Caco-2 (cell line): ENCODE results near the gene DLX4. TPM values are rescaled to one million over a fixed set of nuclear protein-coding genes. Genes with fewer than 3 reads are reported as not detected.

ENCODE experiments used
- BruUV-seq: library from RNA; stranded (reverse); fragments of 400-500 nt; replicated peaks from 2 replicates; lab custom pipeline; 2021; lab: Mats Ljungman, UMichigan
- CTCF ChIA-PET: fragments of 300-600 bp; sonication (Branson Sonifier 250); formaldehyde crosslinking; loops from one replicate; lab custom pipeline; 2022; ENCODE audit warnings: antibody characterized with exemption; lab: Charles Lee
- POLR2A ChIA-PET: fragments of 300-600 bp; sonication (Branson Sonifier 250); formaldehyde crosslinking; loops from one replicate; lab custom pipeline; 2022; ENCODE audit warnings: antibody characterized with exemption; lab: Charles Lee
- DNase-seq, 2 experiments: peaks; one replicate each; pipeline versions ENCODE4 v3.0.0 to v3.0.0-alpha.2; 2020 to 2022
- H3K27me3 ChIP-seq: replicated peaks from 2 replicates; pipeline ENCODE4 v1.6.0; 2011; ENCODE audit warnings: low read length; ENCODE audit not compliant: control insufficient read depth, insufficient read depth
- H3K36me3 ChIP-seq: 2 replicates; pipeline ENCODE4 v1.5.1; 2011; ENCODE audit warnings: low read length; ENCODE audit not compliant: control insufficient read depth, insufficient read depth
- H3K4me1 ChIP-seq: fragments of 250-450 bp; sonication (Bioruptor Pico); 2 replicates; pipeline ENCODE4 v1.5.1; 2020; ENCODE audit warnings: mild to moderate bottlenecking
- H3K4me3 ChIP-seq: 2 replicates; pipeline ENCODE4 v1.5.1; 2011; ENCODE audit warnings: low read depth, mild to moderate bottlenecking, control low read depth, low read length
- H3K9me3 ChIP-seq: fragments of 250-450 bp; sonication (Bioruptor Pico); 2 replicates; pipeline ENCODE4 v1.5.1; 2020; ENCODE audit warnings: mild to moderate bottlenecking, moderate library complexity
- H3K27ac Mint-ChIP-seq: one replicate; pipeline ENCODE4 v1.8.0; 2022; ENCODE audit warnings: mixed read lengths; ENCODE audit not compliant: unreplicated experiment
- H3K27me3 Mint-ChIP-seq: one replicate; pipeline ENCODE4 v1.8.0; 2022; ENCODE audit warnings: mixed read lengths; ENCODE audit not compliant: insufficient read depth, unreplicated experiment
- H3K36me3 Mint-ChIP-seq: one replicate; pipeline ENCODE4 v1.8.0; 2022; ENCODE audit warnings: mild to moderate bottlenecking, mixed read lengths; ENCODE audit not compliant: insufficient read depth, unreplicated experiment
- H3K4me1 Mint-ChIP-seq: one replicate; pipeline ENCODE4 v1.8.0; 2022; ENCODE audit warnings: low read depth, mixed read lengths; ENCODE audit not compliant: unreplicated experiment
- H3K4me3 Mint-ChIP-seq: one replicate; pipeline ENCODE4 v1.8.0; 2022; ENCODE audit warnings: mild to moderate bottlenecking, moderate library complexity, mixed read lengths; ENCODE audit not compliant: unreplicated experiment
- H3K9me3 Mint-ChIP-seq: one replicate; pipeline ENCODE4 v1.8.0; 2022; ENCODE audit warnings: mixed read lengths; ENCODE audit not compliant: unreplicated experiment
- CTCF ChIP-seq, 2 experiments: fragments of 200-600 bp in 1 of 2; IDR thresholded peaks; 1 replicate in 1 of 2; 2 replicates in 1 of 2; pipeline versions ENCODE4 v1.5.1 to v1.8.0; 2011 to 2022; ENCODE audit warnings: antibody characterized with exemption in 1 of 2, control low read depth in 1 of 2, inconsistent platforms in 1 of 2, low read depth in 1 of 2, low read length in 1 of 2, mild to moderate bottlenecking in 1 of 2, moderate library complexity in 1 of 2; ENCODE audit not compliant: insufficient read depth in 1 of 2, severe bottlenecking in 1 of 2, unreplicated experiment in 1 of 2
- intact Hi-C: fragments of 100-400 bp; cut with micrococcal nuclease; formaldehyde crosslinking; loops from one replicate; pipeline ENCODE4 v1.10.0; 2022; ENCODE audit not compliant: unreplicated experiment
- total RNA-seq: library from RNA; stranded (reverse); gene quantifications from 2 replicates; pipeline ENCODE4 v1.2.3, GENCODE V29; 2022

Gene DLX4
- total RNA-seq, 1 experiment from 2014 or later = 27.0 TPM

GRCh38 chr17:49928837-49929475, 40.0 kb upstream of the DLX4 start:
- no TSS peak for BruUV-seq

GRCh38 chr17:49930880-49931279, 38.1 kb upstream of the DLX4 start:
- H3K27me3 ChIP-seq = no peaks in the 10 kb centered on the region
- no peaks in the 10 kb centered on the region for H3K27me3 Mint-ChIP-seq
- H3K36me3 ChIP-seq = no peaks in the 10 kb centered on the region
- no peak for DNase-seq
- BruUV-seq = no TSS peak
- no peaks in the 10 kb centered on the region for H3K9me3 Mint-ChIP-seq
- no peak for TF ChIP-seq CTCF (IDR thresholded peaks at IDR 0.05; ENCODE audit: insufficient read depth in 1 of 2, low read depth in 1 of 2, low read length in 1 of 2, severe bottlenecking in 1 of 2, unreplicated experiment in 1 of 2)
- intact Hi-C loops = no loop called here
- H3K4me3 ChIP-seq = no peak overlapping the region
- POLR2A ChIA-PET = no interaction called here
- H3K27ac Mint-ChIP-seq = no peak overlapping the region
- no peaks in the 10 kb centered on the region for H3K36me3 Mint-ChIP-seq
- no peaks in the 10 kb centered on the region for H3K9me3 ChIP-seq
- CTCF ChIA-PET = no interaction called here
- H3K4me1 ChIP-seq = peaks cover 28% of the 10 kb centered on the region
- H3K4me1 Mint-ChIP-seq = peaks cover 13% of the 10 kb centered on the region
- no peak overlapping the region for H3K4me3 Mint-ChIP-seq

More at GRCh38 chr17:49928837-49929475, 40.0 kb upstream of the DLX4 start:
- Mint-ChIP-seq H3K36me3 (no peaks in the 10 kb centered on the region), H3K9me3 (no peaks in the 10 kb centered on the region), H3K27me3 (no peaks in the 10 kb centered on the region), H3K4me1 (peaks cover 7% of the 10 kb centered on the region), H3K27ac (no peak overlapping the region), H3K4me3 (no peak overlapping the region)
- DNase-seq = no peak
- ChIA-PET CTCF (no interaction called here), POLR2A (no interaction called here)
- Histone ChIP-seq H3K9me3 (no peaks in the 10 kb centered on the region), H3K27me3 (no peaks in the 10 kb centered on the region), H3K4me1 (peaks cover 26% of the 10 kb centered on the region), H3K4me3 (no peak overlapping the region), H3K36me3 (no peaks in the 10 kb centered on the region)
- TF ChIP-seq CTCF (IDR thresholded peaks at IDR 0.05; ENCODE audit: insufficient read depth in 1 of 2, low read depth in 1 of 2, low read length in 1 of 2, severe bottlenecking in 1 of 2, unreplicated experiment in 1 of 2) = no peak
- intact Hi-C loops = no loop called here

GRCh38 chr17:49931416-49932137, 37.4 kb upstream of the DLX4 start:
- CTCF ChIA-PET = interaction anchor here (0.6 to 1.4 kb wide), 4 partner anchors 13 to 376 kb away, joined by 3 to 4 read pairs (median 3); no protein-coding TSS in a partner anchor
- Mint-ChIP-seq H3K36me3 (no peaks in the 10 kb centered on the region), H3K27me3 (no peaks in the 10 kb centered on the region), H3K27ac (no peak overlapping the region), H3K4me3 (no peak overlapping the region), H3K4me1 (peaks cover 13% of the 10 kb centered on the region), H3K9me3 (no peaks in the 10 kb centered on the region)
- no TSS peak for BruUV-seq
- H3K4me1 ChIP-seq = peaks cover 29% of the 10 kb centered on the region
- DNase-seq = no peak
- no peaks in the 10 kb centered on the region for H3K36me3 ChIP-seq
- H3K27me3 ChIP-seq = no peaks in the 10 kb centered on the region
- no peak overlapping the region for H3K4me3 ChIP-seq
- H3K9me3 ChIP-seq = no peaks in the 10 kb centered on the region
- no peak for TF ChIP-seq CTCF (IDR thresholded peaks at IDR 0.05; ENCODE audit: insufficient read depth in 1 of 2, low read depth in 1 of 2, low read length in 1 of 2, severe bottlenecking in 1 of 2, unreplicated experiment in 1 of 2)
- intact Hi-C loops = no loop called here
- POLR2A ChIA-PET = interaction anchor here (0.5 to 0.6 kb wide), 2 partner anchors 15 to 457 kb away, joined by 3 to 4 read pairs; no protein-coding TSS in a partner anchor
